ENCODE results near the gene KCNJ11. TPM values are rescaled to one million over a fixed set of nuclear protein-coding genes. Genes with fewer than 3 reads are reported as not detected.
A peak's percentile ranks its signal among the peaks of the same experiment; 100 is the strongest.

Gene KCNJ11
- total and polyA plus RNA-seq, 2 of the 13 experiments (the other 11 are each of a cell fraction or from before 2014, with no cell fraction given): 0.38 to 1.6 TPM

DNA sequence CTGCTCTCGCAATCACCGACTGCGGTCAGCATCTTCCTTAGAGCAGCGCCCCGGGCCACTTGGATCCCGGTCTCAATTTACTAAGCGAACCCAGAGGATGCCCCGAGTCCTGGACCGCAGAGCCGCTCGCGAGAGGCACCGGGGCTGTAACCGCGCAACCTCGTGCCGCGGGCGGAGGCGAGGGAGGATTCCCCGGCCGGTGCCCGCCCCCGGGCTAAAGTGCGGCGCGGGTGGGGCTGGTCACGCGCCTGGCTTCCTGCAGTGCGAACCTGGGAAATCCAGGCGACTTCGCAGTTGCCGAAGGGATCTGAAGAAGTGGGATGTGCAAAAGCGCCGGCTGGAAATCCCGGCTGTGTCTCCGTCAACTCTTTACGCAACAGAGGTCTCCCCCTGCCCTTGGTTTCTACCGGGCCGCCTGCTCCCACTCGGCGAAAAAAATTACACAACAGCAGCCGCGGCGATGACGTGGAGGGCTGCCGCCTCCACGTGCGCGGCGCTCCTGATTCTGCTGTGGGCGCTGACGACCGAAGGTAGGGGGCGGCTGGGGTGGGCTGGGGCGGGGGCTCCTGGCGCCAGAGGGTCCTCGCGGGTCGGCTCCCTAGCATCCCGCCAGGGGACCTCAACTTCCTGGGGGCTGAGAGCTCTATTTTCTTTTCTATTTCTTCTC is 36.8 kb downstream of the KCNJ11 start, which contains the start of gene NCR3LG1 (continued):
- 0 out of 2 replicates have a peak, but pooled peaks have one; percentile 22 for TF ChIP-seq AKNA (CRISPR knock-in tag; IDR thresholded peaks at IDR 0.05; ENCODE audit: borderline replicate concordance)
- TF ChIP-seq ZC3H4 (CRISPR knock-in tag; IDR thresholded peaks at IDR 0.05; ENCODE audit: borderline replicate concordance): no peak
- TF ChIP-seq, protein P1, sequence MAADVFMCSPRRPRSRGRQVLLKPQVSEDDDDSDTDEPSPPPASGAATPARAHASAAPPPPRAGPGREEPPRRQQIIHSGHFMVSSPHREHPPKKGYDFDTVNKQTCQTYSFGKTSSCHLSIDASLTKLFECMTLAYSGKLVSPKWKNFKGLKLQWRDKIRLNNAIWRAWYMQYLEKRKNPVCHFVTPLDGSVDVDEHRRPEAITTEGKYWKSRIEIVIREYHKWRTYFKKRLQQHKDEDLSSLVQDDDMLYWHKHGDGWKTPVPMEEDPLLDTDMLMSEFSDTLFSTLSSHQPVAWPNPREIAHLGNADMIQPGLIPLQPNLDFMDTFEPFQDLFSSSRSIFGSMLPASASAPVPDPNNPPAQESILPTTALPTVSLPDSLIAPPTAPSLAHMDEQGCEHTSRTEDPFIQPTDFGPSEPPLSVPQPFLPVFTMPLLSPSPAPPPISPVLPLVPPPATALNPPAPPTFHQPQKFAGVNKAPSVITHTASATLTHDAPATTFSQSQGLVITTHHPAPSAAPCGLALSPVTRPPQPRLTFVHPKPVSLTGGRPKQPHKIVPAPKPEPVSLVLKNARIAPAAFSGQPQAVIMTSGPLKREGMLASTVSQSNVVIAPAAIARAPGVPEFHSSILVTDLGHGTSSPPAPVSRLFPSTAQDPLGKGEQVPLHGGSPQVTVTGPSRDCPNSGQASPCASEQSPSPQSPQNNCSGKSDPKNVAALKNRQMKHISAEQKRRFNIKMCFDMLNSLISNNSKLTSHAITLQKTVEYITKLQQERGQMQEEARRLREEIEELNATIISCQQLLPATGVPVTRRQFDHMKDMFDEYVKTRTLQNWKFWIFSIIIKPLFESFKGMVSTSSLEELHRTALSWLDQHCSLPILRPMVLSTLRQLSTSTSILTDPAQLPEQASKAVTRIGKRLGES (CRISPR knock-in tag; IDR thresholded peaks at IDR 0.05; ENCODE audit: borderline replicate concordance): 0 out of 2 replicates have a peak, but pooled peaks have one; percentile 49
- peak; percentile 63 for TF ChIP-seq POLR2G (IDR thresholded peaks at IDR 0.05; ENCODE audit: low read depth, low read length)
- TF ChIP-seq CERS6 (CRISPR knock-in tag; IDR thresholded peaks at IDR 0.05): 0 out of 2 replicates have a peak, but pooled peaks have one; percentile 53
- TF ChIP-seq GABPB1 (CRISPR knock-in tag; IDR thresholded peaks at IDR 0.05): peak; percentile 73; the same call in 1 of the 2 replicates
- no peak for TF ChIP-seq ZNF101 (CRISPR knock-in tag; IDR thresholded peaks at IDR 0.05; ENCODE audit: borderline replicate concordance, low read depth)
- no peak for TF ChIP-seq TCF12 (IDR thresholded peaks at IDR 0.05)
- TF ChIP-seq TCF12 (CRISPR knock-in tag; IDR thresholded peaks at IDR 0.05): peak; percentile 47; the same call in 1 of the 2 replicates
- 0 out of 2 replicates have a peak, but pooled peaks have one; percentile 34 for TF ChIP-seq ZNF264 (CRISPR knock-in tag; IDR thresholded peaks at IDR 0.05)
- TF ChIP-seq ZSCAN12 (CRISPR knock-in tag; IDR thresholded peaks at IDR 0.05): peak; percentile 82; the same call in 1 of the 2 replicates
- TF ChIP-seq, protein P2, sequence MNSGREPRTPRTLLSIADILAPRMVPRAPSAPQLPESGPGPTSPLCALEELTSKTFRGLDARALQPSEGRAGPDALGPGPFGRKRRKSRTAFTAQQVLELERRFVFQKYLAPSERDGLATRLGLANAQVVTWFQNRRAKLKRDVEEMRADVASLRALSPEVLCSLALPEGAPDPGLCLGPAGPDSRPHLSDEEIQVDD (CRISPR knock-in tag; IDR thresholded peaks at IDR 0.05; ENCODE audit: borderline replicate concordance): 0 out of 2 replicates have a peak, but pooled peaks have one; percentile 33
- peak in 1 of 2 experiments; percentile 25; a peak in 1 of 4 replicates for TF ChIP-seq ATF4 (CRISPR knock-in tag; IDR thresholded peaks at IDR 0.05)
- 0 out of 2 replicates have a peak, but pooled peaks have one; percentile 33 for TF ChIP-seq ZBTB10 (CRISPR knock-in tag; IDR thresholded peaks at IDR 0.05; ENCODE audit: borderline replicate concordance)
